ENCODE data around the gene FTCD. TPM values are rescaled to one million over a fixed set of nuclear protein-coding genes. Genes with fewer than 3 reads are reported as not detected.

The FTCD gene
- total and polyA plus RNA-seq, 9 of the 15 experiments (the other 6 are each of a cell fraction or from before 2014, with no cell fraction given) = 0.11 to 1.6 (median 0.67) TPM; not detected in 5

- ChIA-PET POLR2A (interaction anchor here (0.6 to 0.7 kb wide), 2 partner anchors 116 to 682 kb away, joined by 3 read pairs; no protein-coding TSS in a partner anchor), CTCF (ENCODE audit: low intra/inter-chr PET ratio) (no interaction called here)
- Histone ChIP-seq H3K4me2 (ENCODE audit: insufficient read depth, low read length) (no peak overlapping the region), H3K9ac (ENCODE audit: insufficient read depth in 1 of 2, low read depth in 2 of 2, low read length in 2 of 2) (peak overlapping the region in 1 of 2 experiments; percentile 17; a peak in 1 of 4 replicates), H4K20me1 (replicated peaks; ENCODE audit: control insufficient read depth, insufficient read depth, low read length) (no peaks in the 10 kb centered on the region; the same call in 1 of the 2 replicates), H3K9me1 (ENCODE audit: control insufficient read depth, insufficient read depth, low read length) (no peaks in the 10 kb centered on the region), H3K9me3 (replicated peaks; ENCODE audit: control insufficient read depth, insufficient read depth, low read depth, low read length) (no peaks in the 10 kb centered on the region; the same call in 1 of the 2 replicates), H3K4me1 (replicated peaks in 1 of 2; ENCODE audit: control insufficient read depth in 2 of 2, insufficient read depth in 2 of 2, low read length in 2 of 2) (peaks cover 0 to 47% of the 10 kb centered on the region in 2 experiments; a peak in 2 of 5 replicates), H3K27me3 (ENCODE audit: control insufficient read depth in 2 of 2, insufficient read depth in 2 of 2, low read length in 2 of 2) (peaks cover 23 to 77% of the 10 kb centered on the region in 2 experiments; a peak in 4 of 5 replicates), H3K4me3 (no peak overlapping the region), H3K27ac (ENCODE audit: extremely low read depth, low read depth, low read length) (no peak overlapping the region), H3K36me3 (ENCODE audit: control insufficient read depth, insufficient read depth, low read length) (no peaks in the 10 kb centered on the region), H2AFZ (ENCODE audit: low read depth, low read length) (no peak overlapping the region), H3K79me2 (ENCODE audit: control insufficient read depth, insufficient read depth, low read length) (no peaks in the 10 kb centered on the region)
- TF ChIP-seq KLF10 (CRISPR knock-in tag; IDR thresholded peaks at IDR 0.05) (no peak), NR2C1 (IDR thresholded peaks at IDR 0.05) (no peak), NR2C1 (tag; IDR thresholded peaks at IDR 0.05) (no peak), FOXK1 (CRISPR knock-in tag; IDR thresholded peaks at IDR 0.05; ENCODE audit: borderline replicate concordance) (no peak), ZNF121 (CRISPR knock-in tag; conservative IDR thresholded peaks at IDR 0.05) (peak; percentile 57; the same call in 1 of the 2 replicates), POLR2B (IDR thresholded peaks at IDR 0.05; ENCODE audit: low read depth, partially characterized antibody) (no peak), FOS (IDR thresholded peaks at IDR 0.05; ENCODE audit: extremely low read depth, insufficient read length) (no peak)
- intact Hi-C loops (cut with micrococcal nuclease) = no loop called here
- 3% methylated on average over 16 of the region's 16 CpGs for WGBS (ENCODE audit: insufficient coverage, low coverage, missing lambda C conversion rate)
- ATAC-seq (no peak), FAIRE-seq (no peak), DNase-seq (ENCODE audit: extremely low read depth in 1 of 4, low spot score in 3 of 4) (no peak)
- in situ Hi-C loops (cut with MboI) = no loop called here
- no TSS peak for BruUV-seq (replicated peaks)
Measured at GRCh38 chr21:46113497-46114176, 41.7 kb downstream of the FTCD start.
